ENCODE results near the gene CCL17.

- TF ChIP-seq POLR2A (IDR thresholded peaks at IDR 0.05) (no peak), CTCF (IDR thresholded peaks at IDR 0.05) (no peak), POLR2AphosphoS5 (IDR thresholded peaks at IDR 0.05; ENCODE audit: insufficient read depth in 1 of 2, low read depth in 1 of 2) (no peak)
These were observed 28.2 kb upstream of the CCL17 start for GRCh38 chr16:57376313-57376818.

All from vagina (tissue), 2 donors.